Common myeloid progenitor, CD34-positive (primary cell): ENCODE results near the gene CEP120.
"Not testable (repeated sequence)": the region's sequence is repeated elsewhere in the genome, so short reads cannot be mapped to it uniquely, and the experiment has no call there.

Source experiments
- CTCF ChIA-PET: fragments of 350-600 bp; sonication (Branson Sonifier 250); formaldehyde crosslinking; loops from one replicate; lab custom pipeline; 2021; ENCODE audit warnings: antibody characterized with exemption; lab: Charles Lee
- POLR2A ChIA-PET: fragments of 350-600 bp; sonication (Branson Sonifier 250); formaldehyde crosslinking; loops from one replicate; lab custom pipeline; 2021; ENCODE audit warnings: antibody characterized with exemption; lab: Charles Lee
- DNase-seq, 3 donors: peaks; one replicate each; pipeline versions ENCODE4 v3.0.0 to v3.0.0-alpha.2; 2013
- H3K27ac ChIP-seq, 2 experiments: 1 replicate in 1 of 2; 2 replicates in 1 of 2; pipeline ENCODE4 v1.7.0; 2013; ENCODE audit warnings: inconsistent platforms in 2 of 2, low read length in 2 of 2, mild to moderate bottlenecking in 2 of 2, low read depth in 1 of 2, moderate library complexity in 1 of 2; ENCODE audit not compliant: severe bottlenecking in 2 of 2, insufficient read depth in 1 of 2, poor library complexity in 1 of 2
- H3K27me3 ChIP-seq, 5 experiments: replicated peaks in 2 of 5; 1 replicate in 3 of 5; 2 replicates in 2 of 5; pipeline versions ENCODE4 v1.6.1 to v1.7.0; 2013; ENCODE audit warnings: low read length in 4 of 5, mild to moderate bottlenecking in 2 of 5, moderate library complexity in 2 of 5, inconsistent platforms in 1 of 5; ENCODE audit not compliant: insufficient read depth in 5 of 5, control insufficient read depth in 4 of 5
- H3K36me3 ChIP-seq, 4 experiments: 1 replicate in 2 of 4; 2 replicates in 2 of 4; pipeline versions ENCODE4 v1.6.1 to v1.7.0; 2013; ENCODE audit warnings: low read length in 3 of 4, control low read depth in 1 of 4, mild to moderate bottlenecking in 1 of 4; ENCODE audit not compliant: control insufficient read depth in 4 of 4, insufficient read depth in 4 of 4
- H3K4me1 ChIP-seq, 4 experiments: 1 replicate in 3 of 4; 2 replicates in 1 of 4; pipeline versions ENCODE4 v1.6.1 to v1.7.1; 2013; ENCODE audit warnings: low read length in 3 of 4, mild to moderate bottlenecking in 3 of 4, control low read depth in 1 of 4, inconsistent platforms in 1 of 4, moderate library complexity in 1 of 4; ENCODE audit not compliant: control insufficient read depth in 4 of 4, insufficient read depth in 4 of 4; ENCODE audit errors: control extremely low read depth in 1 of 4
- H3K4me3 ChIP-seq, 7 experiments: 1 replicate in 4 of 7; 2 replicates in 3 of 7; pipeline versions ENCODE4 v1.5.1 to v1.7.0; 2013; ENCODE audit warnings: mild to moderate bottlenecking in 7 of 7, low read length in 6 of 7, moderate library complexity in 6 of 7, inconsistent platforms in 2 of 7, low read depth in 2 of 7, control low read depth in 1 of 7; ENCODE audit not compliant: insufficient read depth in 4 of 7, control insufficient read depth in 1 of 7; ENCODE audit errors: extremely low read depth in 1 of 7
- H3K9me3 ChIP-seq, 5 experiments: 1 replicate in 4 of 5; 2 replicates in 1 of 5; pipeline versions ENCODE4 v1.6.1 to v1.7.1; 2013; ENCODE audit warnings: low read length in 4 of 5, mild to moderate bottlenecking in 2 of 5, inconsistent platforms in 1 of 5, low read depth in 1 of 5, moderate library complexity in 1 of 5; ENCODE audit not compliant: control insufficient read depth in 4 of 5, insufficient read depth in 2 of 5; ENCODE audit errors: control extremely low read depth in 1 of 5
- WGBS: methylation state at CpG from one replicate; pipeline ENCODE4 v1.1.5; 2013; ENCODE audit not compliant: insufficient coverage; 5-methylcytosine and 5-hydroxymethylcytosine counted together

Gene CEP120

GRCh38 chr5:123439709-123440108, 16.5 kb upstream of the CEP120 start:
- Histone ChIP-seq H3K9me3 (no peaks in the 10 kb centered on the region), H3K4me3 (no peak overlapping the region), H3K27me3 (no peaks in the 10 kb centered on the region), H3K27ac (no peak overlapping the region), H3K4me1 (no peaks in the 10 kb centered on the region), H3K36me3 (no peaks in the 10 kb centered on the region)
- no peak for DNase-seq
- WGBS, result 97% methylated on average over 4 of the region's 5 CpGs
- POLR2A ChIA-PET, result no interaction called here
- CTCF ChIA-PET, result no interaction called here

- POLR2A ChIA-PET, result no interaction called here
- CTCF ChIA-PET, result no interaction called here
Observed at GRCh38 chr5:123438902-123439301, 15.7 kb upstream of the CEP120 start.

GRCh38 chr5:123438244-123438643, 15.0 kb upstream of the CEP120 start:
- no peak for DNase-seq
- POLR2A ChIA-PET, result no interaction called here
- Histone ChIP-seq H3K27ac (no peak overlapping the region), H3K27me3 (no peaks in the 10 kb centered on the region), H3K4me3 (no peak overlapping the region), H3K36me3 (no peaks in the 10 kb centered on the region), H3K9me3 (no peaks in the 10 kb centered on the region), H3K4me1 (no peaks in the 10 kb centered on the region)
- 100% methylated on average over 1 of the region's 2 CpGs for WGBS
- CTCF ChIA-PET, result no interaction called here

More at GRCh38 chr5:123438902-123439301, 15.7 kb upstream of the CEP120 start:
- no peaks in the 10 kb centered on the region for H3K4me1 ChIP-seq
- H3K27ac ChIP-seq, result no peak overlapping the region
- no peaks in the 10 kb centered on the region for H3K27me3 ChIP-seq
- DNase-seq, result no peak
- no peaks in the 10 kb centered on the region for H3K9me3 ChIP-seq
- H3K4me3 ChIP-seq, result no peak overlapping the region
- WGBS, result 96% methylated on average over 3 of the region's 5 CpGs
- no peaks in the 10 kb centered on the region for H3K36me3 ChIP-seq

- Histone ChIP-seq H3K4me1 (no peaks in the 10 kb centered on the region), H3K27ac (no peak overlapping the region), H3K27me3 (no peaks in the 10 kb centered on the region), H3K36me3 (no peaks in the 10 kb centered on the region), H3K9me3 (no peaks in the 10 kb centered on the region), H3K4me3 (no peak overlapping the region)
- ChIA-PET CTCF (no interaction called here), POLR2A (no interaction called here)
- no CpG with 5 or more reads among the region's 1 CpG for WGBS
- DNase-seq, result no peak
Observed at GRCh38 chr5:123436201-123436600, 13.0 kb upstream of the CEP120 start.

GRCh38 chr5:123434796-123435195, 11.6 kb upstream of the CEP120 start:
- CTCF ChIA-PET, result no interaction called here
- H3K27me3 ChIP-seq, result no peaks in the 10 kb centered on the region
- POLR2A ChIA-PET, result no interaction called here
- no peak overlapping the region for H3K27ac ChIP-seq
- H3K4me3 ChIP-seq, result no peak overlapping the region
- H3K4me1 ChIP-seq, result no peaks in the 10 kb centered on the region
- no peaks in the 10 kb centered on the region for H3K9me3 ChIP-seq
- no peak for DNase-seq
- no peaks in the 10 kb centered on the region for H3K36me3 ChIP-seq
- WGBS, result no CpG with 5 or more reads among the region's 1 CpG

- ChIA-PET POLR2A (no interaction called here), CTCF (interaction anchor here (1.1 kb wide), 1 partner anchor 10 kb away, joined by 3 read pairs; the partner anchor contains the start of gene CEP120)
- Histone ChIP-seq H3K36me3 (no peaks in the 10 kb centered on the region), H3K4me3 (no peak overlapping the region), H3K27ac (no peak overlapping the region), H3K4me1 (peaks cover 0 to 2% (median 0%) of the 10 kb centered on the region in 4 experiments), H3K9me3 (no peaks in the 10 kb centered on the region), H3K27me3 (no peaks in the 10 kb centered on the region)
- DNase-seq, result no peak
- WGBS, result no CpG with 5 or more reads among the region's 2 CpGs
Observed at GRCh38 chr5:123433596-123433995, 10.4 kb upstream of the CEP120 start.

- H3K9me3 ChIP-seq, H3K4me3 ChIP-seq, DNase-seq, POLR2A ChIA-PET, H3K4me1 ChIP-seq, H3K27me3 ChIP-seq, CTCF ChIA-PET, H3K27ac ChIP-seq, H3K36me3 ChIP-seq: not testable (repeated sequence)
- WGBS, result 98% methylated on average over 13 of the region's 32 CpGs
Observed at GRCh38 chr5:123430441-123430840, 7.2 kb upstream of the CEP120 start.
